KG1 (cell line): ENCODE measurements around the gene TRMT44.
"Not testable (repeated sequence)": the region's sequence is repeated elsewhere in the genome, so short reads cannot be mapped to it uniquely, and the experiment has no call there.

Source experiments
- DNase-seq: peaks from one replicate; lab custom pipeline; 2025; lab: John Stamatoyannopoulos, UW

Gene TRMT44

GRCh38 chr4:8469550-8469949 is 29.0 kb downstream of the TRMT44 start:
- no peak for DNase-seq

GRCh38 chr4:8470451-8471024 is 30.0 kb downstream of the TRMT44 start:
- DNase-seq: no peak

- no peak for DNase-seq
Measured at GRCh38 chr4:8471211-8471875, 30.8 kb downstream of the TRMT44 start.

- no peak for DNase-seq
Measured at GRCh38 chr4:8472158-8472688, 31.6 kb downstream of the TRMT44 start.

GRCh38 chr4:8472689-8473197 is 32.2 kb downstream of the TRMT44 start:
- no peak for DNase-seq

GRCh38 chr4:8473198-8473919 is 32.8 kb downstream of the TRMT44 start:
- DNase-seq: no peak

GRCh38 chr4:8473920-8474590 is 33.5 kb downstream of the TRMT44 start:
- DNase-seq: no peak

- DNase-seq: no peak
Measured at GRCh38 chr4:8474856-8475255, 34.3 kb downstream of the TRMT44 start.

- DNase-seq: no peak
Measured at GRCh38 chr4:8475751-8476575, 35.4 kb downstream of the TRMT44 start.

GRCh38 chr4:8477095-8477635 is 36.6 kb downstream of the TRMT44 start:
- no peak for DNase-seq

- DNase-seq: no peak
Measured at GRCh38 chr4:8477676-8478075, 37.1 kb downstream of the TRMT44 start.

GRCh38 chr4:8478371-8478770 is 37.8 kb downstream of the TRMT44 start:
- no peak for DNase-seq

- DNase-seq: no peak
Measured at GRCh38 chr4:8478801-8479744, 38.5 kb downstream of the TRMT44 start.

- no peak for DNase-seq
Measured at GRCh38 chr4:8480221-8480620, 39.6 kb downstream of the TRMT44 start.

- not testable (repeated sequence) for DNase-seq
Measured at GRCh38 chr4:8486643-8487042, 46.1 kb downstream of the TRMT44 start.

- no peak for DNase-seq
Measured at GRCh38 chr4:8488791-8489369, 48.3 kb downstream of the TRMT44 start.

GRCh38 chr4:8491478-8491877 is 50.9 kb downstream of the TRMT44 start:
- DNase-seq: not testable (repeated sequence)

- no peak for DNase-seq
Measured at GRCh38 chr4:8492174-8492573, 51.6 kb downstream of the TRMT44 start.

GRCh38 chr4:8493484-8493883 is 52.9 kb downstream of the TRMT44 start:
- no peak for DNase-seq

- no peak for DNase-seq
Measured at GRCh38 chr4:8494218-8494617, 53.6 kb downstream of the TRMT44 start.
